ENCODE results near the gene RMP24.
"Not testable (repeated sequence)": the region's sequence is repeated elsewhere in the genome, so short reads cannot be mapped to it uniquely, and the experiment has no call there.

RMP24 gene

GRCh38 chr18:35968278-35968880 lies 4.1 kb upstream of the RMP24 start:
- no peak for DNase-seq (ENCODE audit: low spot score)

- no peak for DNase-seq (ENCODE audit: low spot score)
These were observed 2.8 kb upstream of the RMP24 start for GRCh38 chr18:35969676-35970075.

GRCh38 chr18:35971661-35972196 lies 750 bp upstream of the RMP24 start:
- DNase-seq (ENCODE audit: low spot score): no peak

- peak; percentile 5 for DNase-seq (ENCODE audit: low spot score)
These were observed 1.2 kb downstream of the RMP24 start for GRCh38 chr18:35973650-35974049.

- DNase-seq (ENCODE audit: low spot score): no peak
These were observed 1.7 kb downstream of the RMP24 start for GRCh38 chr18:35974181-35974580.

GRCh38 chr18:35979112-35979511 lies 6.6 kb downstream of the RMP24 start:
- DNase-seq (ENCODE audit: low spot score): no peak

GRCh38 chr18:35982409-35983114 lies 10.1 kb downstream of the RMP24 start:
- DNase-seq (ENCODE audit: low spot score): no peak

- no peak for DNase-seq (ENCODE audit: low spot score)
These were observed 10.7 kb downstream of the RMP24 start for GRCh38 chr18:35983147-35983546.

- DNase-seq (ENCODE audit: low spot score): peak; percentile 3
These were observed 11.3 kb downstream of the RMP24 start for GRCh38 chr18:35983818-35984217.

GRCh38 chr18:35991696-35992095 lies 19.2 kb downstream of the RMP24 start:
- DNase-seq (ENCODE audit: low spot score): no peak

- no peak for DNase-seq (ENCODE audit: low spot score)
These were observed 20.5 kb downstream of the RMP24 start for GRCh38 chr18:35993013-35993412.

GRCh38 chr18:35998967-35999366 lies 26.5 kb downstream of the RMP24 start:
- peak; percentile 19 for DNase-seq (ENCODE audit: low spot score)

GRCh38 chr18:35999925-36000324 lies 27.4 kb downstream of the RMP24 start:
- no peak for DNase-seq (ENCODE audit: low spot score)

GRCh38 chr18:36006997-36007396 lies 34.5 kb downstream of the RMP24 start:
- DNase-seq (ENCODE audit: low spot score): no peak

- DNase-seq (ENCODE audit: low spot score): no peak
These were observed 36.7 kb downstream of the RMP24 start for GRCh38 chr18:36009214-36009613.

- no peak for DNase-seq (ENCODE audit: low spot score)
These were observed 40.4 kb downstream of the RMP24 start for GRCh38 chr18:36012891-36013290.

- DNase-seq (ENCODE audit: low spot score): no peak
These were observed 43.1 kb downstream of the RMP24 start for GRCh38 chr18:36015629-36016028.

- no peak for DNase-seq (ENCODE audit: low spot score)
These were observed 44.8 kb downstream of the RMP24 start for GRCh38 chr18:36017232-36017631.

- no peak for DNase-seq (ENCODE audit: low spot score)
These were observed 47.8 kb downstream of the RMP24 start for GRCh38 chr18:36020174-36020711.

- no peak for DNase-seq (ENCODE audit: low spot score)
These were observed 50.9 kb downstream of the RMP24 start for GRCh38 chr18:36023336-36023735.

- not testable (repeated sequence) for DNase-seq (ENCODE audit: low spot score)
These were observed 51.8 kb downstream of the RMP24 start for GRCh38 chr18:36024241-36024640.

GRCh38 chr18:36025025-36025424 lies 52.5 kb downstream of the RMP24 start:
- no peak for DNase-seq (ENCODE audit: low spot score)

GRCh38 chr18:36028859-36029258 lies 56.4 kb downstream of the RMP24 start:
- no peak for DNase-seq (ENCODE audit: low spot score)

Data from kidney tubule cell (primary cell).